Daoy (cell line): Measurements from ENCODE around the gene DBH. TPM values are rescaled to one million over a fixed set of nuclear protein-coding genes. Genes with fewer than 3 reads are reported as not detected.
"Not testable (repeated sequence)": the region's sequence is repeated elsewhere in the genome, so short reads cannot be mapped to it uniquely, and the experiment has no call there.

Source experiments
- DNase-seq: peaks from one replicate; pipeline ENCODE4 v3.0.0-alpha.2; 2015; ENCODE audit warnings: low read depth
- total RNA-seq: library from RNA; depleted of rRNA; stranded (reverse); fragments of >200 nt; shearing (Covaris generic); gene quantifications from 2 replicates; pipeline ENCODE4 v1.2.3, GENCODE V29; 2014

Gene DBH
- total RNA-seq, 1 experiment from 2014 or later, result not detected

DNA sequence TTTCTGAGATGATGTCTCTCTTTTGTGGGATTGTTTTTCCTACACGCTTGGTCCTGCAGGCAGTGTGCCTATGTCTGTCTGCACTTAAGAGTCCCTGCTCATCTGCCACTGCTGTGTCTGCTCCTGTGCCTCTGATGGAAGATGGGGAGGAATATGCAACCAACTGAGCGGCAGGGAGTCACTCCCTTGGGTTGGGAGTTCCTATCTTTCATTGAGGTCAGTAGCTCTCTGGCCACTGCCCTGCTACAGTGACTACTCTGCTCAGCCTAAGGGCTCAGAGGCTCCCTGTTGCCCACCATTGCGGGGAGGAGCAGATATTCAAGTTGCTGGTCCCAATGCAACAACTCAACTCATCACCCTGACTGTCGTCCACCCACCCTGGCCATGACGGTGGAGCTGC, 13.6 kb upstream of the DBH start:
- no peak for DNase-seq

DNA sequence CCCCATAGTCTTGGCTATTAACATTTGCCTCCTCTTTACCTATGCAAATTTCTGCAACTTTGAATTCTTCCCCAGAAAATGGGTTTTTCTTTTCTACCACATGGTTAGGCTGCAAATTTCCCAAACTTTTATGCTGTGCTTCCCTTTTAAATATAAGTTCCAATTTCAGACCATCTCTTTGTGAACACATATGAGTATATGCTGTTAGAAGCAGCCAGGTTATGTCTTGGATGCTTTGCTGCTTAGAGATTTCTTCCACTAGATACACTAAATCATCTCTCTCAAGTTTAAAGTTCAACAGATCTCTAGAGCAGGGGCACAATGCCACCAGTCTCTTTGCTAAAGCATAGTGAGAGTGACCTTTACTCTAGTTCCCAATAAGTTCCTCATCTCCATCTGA, 10.2 kb upstream of the DBH start:
- DNase-seq, result not testable (repeated sequence)

DNA sequence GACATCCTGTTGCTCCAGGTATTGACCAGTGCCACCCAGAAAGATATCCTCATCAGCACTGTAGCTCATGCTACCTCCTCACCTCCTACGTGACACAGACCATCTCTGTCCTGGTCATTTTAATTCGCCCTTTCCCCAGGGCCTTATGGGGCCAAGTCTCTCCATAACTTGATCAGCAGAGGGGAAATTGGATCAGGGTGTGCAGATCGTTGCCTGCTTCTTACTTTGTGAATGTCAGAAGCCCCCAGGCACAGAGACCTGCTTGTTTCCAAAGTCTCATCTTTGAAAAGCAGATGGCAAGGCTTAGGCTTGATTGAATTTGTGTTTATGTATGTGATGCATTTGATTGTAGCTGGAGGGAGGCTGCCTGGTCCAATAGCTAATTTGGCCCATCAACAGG, 8.8 kb upstream of the DBH start:
- DNase-seq, result no peak

DNA sequence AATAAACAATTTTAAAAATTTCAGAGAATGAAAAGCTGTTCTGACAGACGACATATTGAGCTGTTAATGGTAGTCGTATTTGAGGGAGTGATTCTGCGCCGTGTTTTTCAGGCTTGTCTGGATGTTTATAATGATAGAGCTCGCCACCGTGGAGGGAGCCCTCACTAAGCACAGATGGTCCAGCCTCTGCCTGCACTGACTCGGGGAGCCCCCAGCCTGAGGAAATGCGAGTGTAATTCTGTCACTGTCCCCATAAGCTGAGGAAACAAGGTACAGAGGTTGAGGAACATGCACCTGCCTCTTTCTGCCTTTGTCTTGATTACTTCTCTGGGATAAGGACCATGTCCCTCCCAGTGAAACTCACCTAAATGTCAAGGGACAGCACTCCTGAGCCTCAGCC, 7.4 kb upstream of the DBH start:
- no peak for DNase-seq

DNA sequence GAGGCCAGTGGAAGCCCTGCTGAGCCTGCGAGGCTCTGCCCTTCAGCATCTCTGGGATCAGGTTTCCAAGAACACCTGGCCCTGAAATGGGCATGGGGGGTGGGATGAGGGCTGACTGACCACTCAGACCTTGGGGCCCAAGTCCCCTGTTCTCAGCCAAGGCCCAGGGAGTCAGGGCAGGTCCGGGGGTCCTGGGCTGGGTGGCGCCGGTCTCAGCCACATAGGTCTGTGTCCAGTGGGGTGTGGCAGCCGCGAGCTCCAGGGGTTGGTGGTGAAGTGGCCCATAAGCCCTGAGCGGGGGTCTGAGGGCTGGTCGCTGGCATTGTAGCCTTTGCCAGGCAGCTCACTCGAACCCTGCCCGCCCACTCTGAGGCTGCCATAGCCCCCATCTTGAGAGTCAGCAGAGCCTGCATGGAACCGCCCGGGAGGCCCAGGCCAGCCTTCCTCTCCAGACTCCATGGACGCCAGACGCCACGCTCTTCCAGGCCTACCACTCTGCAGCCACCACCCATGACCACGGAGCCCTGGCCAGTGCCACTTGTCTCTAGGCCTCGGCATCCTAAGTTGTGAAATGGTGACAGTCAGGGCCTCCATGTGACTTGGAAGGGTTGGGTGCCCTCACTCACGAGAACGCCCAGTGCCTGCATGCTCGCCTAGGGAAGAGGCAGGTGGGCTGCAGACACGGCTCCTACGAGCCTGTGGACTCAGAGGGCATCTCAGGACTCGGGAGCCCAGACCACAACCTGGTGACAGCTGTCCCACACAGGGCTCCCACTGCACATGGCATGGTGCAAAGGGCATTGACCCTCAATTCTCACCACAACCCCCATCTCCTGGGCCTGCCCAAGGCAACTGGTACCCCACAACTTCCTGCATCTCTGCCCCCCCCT, 6.7 kb upstream of the DBH start:
- DNase-seq, result no peak

DNA sequence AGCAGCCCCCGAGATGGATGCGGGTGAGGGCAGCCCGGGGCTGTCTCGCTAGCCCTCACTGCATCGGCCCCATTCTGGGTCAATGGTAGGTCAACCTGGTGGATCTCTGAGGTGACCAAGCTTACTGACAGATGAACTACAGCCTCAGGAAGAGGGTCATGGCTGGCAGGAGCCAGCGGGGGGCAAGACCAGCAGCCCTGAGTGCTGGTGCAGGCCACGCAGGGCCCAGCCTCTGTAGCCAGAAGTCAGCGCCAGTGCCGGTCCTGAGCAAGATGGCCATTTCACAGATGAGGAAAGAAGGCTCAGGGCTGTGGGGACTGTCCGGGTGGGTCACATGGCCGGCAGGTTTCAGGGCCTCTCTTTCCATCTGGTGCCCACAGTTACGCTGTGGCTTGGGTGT, 5.1 kb upstream of the DBH start:
- no peak for DNase-seq

DNA sequence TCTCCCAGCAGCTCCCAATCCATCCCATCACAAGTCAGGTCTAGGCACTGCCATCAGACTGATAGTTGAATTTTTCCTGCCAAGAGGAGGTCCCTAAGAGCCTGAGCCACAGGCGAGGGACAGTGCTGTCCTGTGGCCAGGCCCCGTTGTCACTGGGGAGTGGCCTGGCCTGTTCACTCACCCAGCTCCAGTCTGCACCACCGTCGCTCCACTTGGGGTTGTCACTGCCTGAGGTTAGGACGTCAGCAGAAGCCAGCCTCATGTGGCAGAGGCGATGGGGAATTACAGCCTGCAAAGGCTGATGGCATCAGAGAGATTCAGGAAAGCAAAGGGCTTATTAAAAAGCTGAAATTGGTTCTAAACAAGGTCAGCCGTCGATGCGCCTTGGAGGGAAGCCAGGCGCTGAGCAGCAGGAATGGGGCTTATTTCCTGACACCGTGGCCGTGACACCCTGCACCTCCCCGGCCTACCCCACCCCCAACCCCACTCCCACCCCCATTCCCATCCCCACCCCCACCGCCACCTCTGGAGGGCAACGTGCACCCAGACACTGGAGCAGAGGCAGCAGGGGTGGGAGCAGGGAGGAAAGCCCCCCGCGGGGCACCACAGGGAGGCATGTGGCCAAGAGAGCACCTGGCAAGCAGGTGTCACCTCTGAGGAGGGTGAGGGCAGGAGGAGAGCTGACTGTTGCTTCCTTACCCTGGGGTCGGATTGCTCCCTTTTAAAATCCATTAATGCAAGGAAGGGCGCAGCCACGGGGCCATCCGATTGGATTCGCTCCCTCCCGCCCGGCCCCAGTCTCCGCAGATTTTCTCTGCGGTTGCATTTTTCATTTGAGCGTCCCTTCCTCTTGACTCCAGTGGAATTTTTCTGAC, 3.1 kb upstream of the DBH start:
- DNase-seq, result no peak

DNA sequence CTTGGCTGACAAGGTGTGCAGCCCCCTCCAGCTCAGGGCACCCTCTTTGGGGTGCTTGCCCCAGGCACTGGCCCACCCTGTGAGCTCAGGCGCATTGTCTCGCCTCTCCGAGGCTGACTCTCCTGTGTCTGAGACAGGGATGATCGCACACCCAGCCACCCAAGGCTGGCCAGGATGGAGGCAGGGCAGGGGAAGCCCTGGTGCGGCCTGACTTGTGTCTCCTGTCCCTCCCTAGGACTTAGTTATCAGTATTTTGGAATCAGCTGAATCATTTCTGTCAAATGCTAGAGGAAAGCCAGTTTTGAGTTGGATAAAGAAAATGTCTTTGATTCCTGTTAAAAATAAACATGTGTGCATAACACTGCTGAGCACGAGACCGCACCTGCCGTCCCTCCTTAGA, 2.5 kb upstream of the DBH start:
- no peak for DNase-seq

DNA sequence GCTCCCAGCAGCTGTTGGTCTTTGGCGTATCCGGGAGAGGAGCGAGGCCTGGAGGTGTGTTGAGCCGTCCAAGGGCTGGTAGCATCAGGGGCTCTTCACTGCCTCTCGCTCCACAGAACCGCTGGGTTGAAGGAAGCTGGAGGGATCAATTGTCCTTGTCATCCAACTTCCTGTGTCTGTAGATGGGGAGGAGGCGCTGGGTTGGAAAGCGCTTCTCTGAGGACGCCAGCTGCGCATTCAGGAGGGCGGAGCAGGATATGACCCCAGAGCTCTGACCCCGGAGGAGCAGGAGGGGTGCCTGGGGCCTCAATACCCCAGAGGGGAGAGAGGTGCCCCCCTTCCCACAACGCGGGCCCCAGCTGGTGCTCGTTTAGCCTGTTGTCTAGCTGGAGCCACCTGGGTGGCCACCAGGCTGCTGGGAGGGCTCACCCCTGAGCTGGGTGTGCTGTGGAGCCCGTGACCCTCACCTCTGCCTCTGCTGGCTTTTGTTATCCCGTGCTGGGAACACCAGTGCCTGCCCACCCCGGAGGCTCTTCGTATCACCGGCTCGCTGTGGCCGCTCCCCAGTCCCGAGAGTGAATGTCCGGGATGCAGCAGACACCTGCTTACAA, 2.0 kb upstream of the DBH start:
- no peak for DNase-seq

DNA sequence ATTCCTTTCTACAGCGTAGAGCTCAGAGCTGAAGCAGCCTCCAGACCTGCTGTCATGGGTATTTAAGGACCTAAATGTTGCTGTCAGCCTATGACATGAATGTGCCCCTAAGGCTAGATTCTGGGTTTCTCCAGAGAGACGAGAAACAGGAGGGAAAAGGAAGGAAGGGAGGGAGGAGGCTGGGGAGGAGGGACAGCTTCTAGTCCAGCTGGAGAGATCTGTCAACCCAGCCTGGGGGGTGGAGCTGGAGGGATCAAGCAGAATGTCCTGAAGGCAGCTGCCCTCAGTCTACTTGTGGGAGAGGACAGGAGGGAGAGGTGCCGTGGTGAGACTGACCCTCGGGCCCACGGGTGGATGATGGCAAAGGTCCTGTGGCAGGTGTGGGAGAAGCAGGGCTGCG, 1.1 kb upstream of the DBH start:
- no peak for DNase-seq

DNA sequence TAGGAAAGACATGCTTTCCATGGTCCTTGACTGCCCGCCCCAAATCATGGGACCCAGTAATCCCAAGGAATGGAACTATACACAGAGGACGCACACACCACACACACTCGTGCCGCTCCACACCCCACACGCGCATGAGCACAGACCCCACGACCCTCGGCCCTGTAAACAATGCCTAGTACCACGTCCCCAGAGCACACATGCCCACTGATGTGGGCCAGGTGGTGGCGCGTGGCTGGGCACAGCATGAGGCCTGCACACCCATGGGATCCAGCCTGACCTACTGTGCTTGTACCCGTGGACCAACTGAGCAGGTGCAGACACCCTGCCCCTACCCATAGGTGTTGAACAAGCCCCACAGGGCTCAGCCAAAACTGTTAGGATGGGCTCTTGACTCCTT, 739 bp downstream of the DBH start:
- no peak for DNase-seq

DNA sequence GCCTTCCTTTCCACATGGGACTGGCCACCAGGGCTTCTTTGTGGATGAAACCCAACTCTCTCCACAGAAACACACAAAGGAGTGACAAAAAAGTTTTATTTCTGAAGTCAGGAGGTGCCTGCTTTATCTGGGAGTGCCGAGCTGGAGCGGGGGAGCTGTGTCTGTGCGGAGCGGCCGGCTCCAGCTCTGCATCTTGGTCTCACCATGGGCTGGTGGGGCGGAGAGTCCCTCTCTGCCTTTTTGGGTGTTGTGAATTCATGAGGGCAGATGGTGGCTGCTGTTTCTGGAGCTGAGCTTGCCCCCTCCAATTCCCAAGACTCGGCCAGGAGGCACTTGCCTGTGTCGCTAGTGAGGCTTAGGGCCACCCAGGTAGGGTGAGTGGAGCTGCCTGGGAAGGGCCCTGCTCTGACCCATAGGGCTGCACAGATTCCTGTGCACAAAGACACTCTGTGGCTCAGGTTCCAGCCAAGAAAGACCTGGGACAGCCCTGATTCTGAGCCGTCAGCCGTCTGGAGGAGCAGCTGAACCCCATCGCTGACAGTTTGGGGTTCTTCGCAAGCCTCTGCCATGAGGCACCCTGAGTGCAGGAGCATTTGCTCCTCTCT, 1.4 kb downstream of the DBH start:
- DNase-seq, result no peak

DNA sequence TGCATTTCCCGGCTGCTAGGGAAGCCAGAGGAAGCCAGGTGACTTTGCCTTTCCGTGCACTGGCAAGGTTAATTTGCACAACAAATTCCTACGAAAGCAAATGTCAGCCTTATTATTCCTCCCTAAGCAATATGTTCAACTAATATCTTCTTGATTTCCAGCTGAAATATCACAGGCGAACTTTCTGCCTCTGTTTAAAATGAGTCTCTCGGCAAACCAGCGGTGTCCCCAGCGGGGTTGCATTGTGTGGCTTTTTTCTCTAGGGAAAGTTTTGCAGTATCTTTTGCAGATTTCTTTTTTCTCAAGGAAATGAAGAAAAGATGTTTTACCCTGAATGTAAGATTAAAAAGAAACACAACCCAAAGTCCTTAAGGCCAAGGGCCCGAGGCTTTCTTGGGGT, 1.9 kb downstream of the DBH start:
- no peak for DNase-seq

DNA sequence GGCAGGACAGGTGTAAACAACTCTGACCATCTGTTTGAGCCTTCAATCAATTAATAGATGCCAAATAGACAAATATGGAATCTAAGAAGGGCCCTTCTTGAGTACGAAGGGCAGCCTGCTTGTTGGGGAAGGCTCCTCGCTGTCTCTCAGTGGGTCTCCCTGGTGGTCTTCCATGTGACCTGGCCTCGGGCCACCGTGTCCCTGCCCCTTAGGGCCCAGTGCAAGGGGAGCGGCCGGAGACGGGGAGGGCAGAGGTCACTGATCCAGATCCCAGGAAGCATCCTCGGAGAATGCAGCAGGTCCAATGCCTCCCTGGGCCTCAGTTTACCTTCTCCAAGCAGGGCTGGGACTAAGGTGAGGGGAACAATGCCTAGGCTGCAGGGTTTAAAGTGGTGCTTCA, 2.5 kb downstream of the DBH start:
- DNase-seq, result no peak

DNA sequence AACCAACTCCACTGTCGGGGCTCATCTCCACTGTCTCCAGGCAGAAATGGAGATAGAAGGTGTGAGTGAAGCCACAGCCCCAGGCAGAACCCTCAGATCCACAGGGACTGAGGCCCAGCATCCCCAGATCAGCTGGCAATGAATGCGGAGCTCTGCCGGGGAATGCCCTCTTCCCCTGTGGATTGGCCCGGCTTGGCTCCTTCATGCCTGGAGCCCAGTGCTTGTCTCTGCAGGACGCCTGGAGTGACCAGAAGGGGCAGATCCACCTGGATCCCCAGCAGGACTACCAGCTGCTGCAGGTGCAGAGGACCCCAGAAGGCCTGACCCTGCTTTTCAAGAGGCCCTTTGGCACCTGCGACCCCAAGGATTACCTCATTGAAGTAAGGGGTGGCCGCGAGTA, 3.5 kb downstream of the DBH start:
- no peak for DNase-seq

DNA sequence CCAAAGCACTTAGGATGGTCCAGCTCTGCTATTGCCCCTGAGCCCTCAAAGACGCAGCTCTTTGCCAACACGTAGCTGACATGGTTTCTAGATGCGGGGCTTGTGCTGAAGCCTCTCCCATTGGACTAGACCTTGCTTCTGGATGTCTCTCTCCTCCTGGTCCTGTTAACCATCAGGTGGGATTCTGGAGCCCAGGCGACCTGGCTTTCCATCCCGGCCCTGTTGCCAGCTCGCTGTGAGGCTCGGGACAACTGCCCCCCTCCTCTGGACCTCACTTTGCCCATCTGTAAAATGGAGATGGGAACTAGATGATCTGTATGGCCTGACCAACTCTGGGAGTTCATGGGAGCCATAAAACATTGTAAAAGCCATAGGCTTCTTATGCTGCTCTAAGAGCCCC, 4.0 kb downstream of the DBH start:
- DNase-seq, result no peak

DNA sequence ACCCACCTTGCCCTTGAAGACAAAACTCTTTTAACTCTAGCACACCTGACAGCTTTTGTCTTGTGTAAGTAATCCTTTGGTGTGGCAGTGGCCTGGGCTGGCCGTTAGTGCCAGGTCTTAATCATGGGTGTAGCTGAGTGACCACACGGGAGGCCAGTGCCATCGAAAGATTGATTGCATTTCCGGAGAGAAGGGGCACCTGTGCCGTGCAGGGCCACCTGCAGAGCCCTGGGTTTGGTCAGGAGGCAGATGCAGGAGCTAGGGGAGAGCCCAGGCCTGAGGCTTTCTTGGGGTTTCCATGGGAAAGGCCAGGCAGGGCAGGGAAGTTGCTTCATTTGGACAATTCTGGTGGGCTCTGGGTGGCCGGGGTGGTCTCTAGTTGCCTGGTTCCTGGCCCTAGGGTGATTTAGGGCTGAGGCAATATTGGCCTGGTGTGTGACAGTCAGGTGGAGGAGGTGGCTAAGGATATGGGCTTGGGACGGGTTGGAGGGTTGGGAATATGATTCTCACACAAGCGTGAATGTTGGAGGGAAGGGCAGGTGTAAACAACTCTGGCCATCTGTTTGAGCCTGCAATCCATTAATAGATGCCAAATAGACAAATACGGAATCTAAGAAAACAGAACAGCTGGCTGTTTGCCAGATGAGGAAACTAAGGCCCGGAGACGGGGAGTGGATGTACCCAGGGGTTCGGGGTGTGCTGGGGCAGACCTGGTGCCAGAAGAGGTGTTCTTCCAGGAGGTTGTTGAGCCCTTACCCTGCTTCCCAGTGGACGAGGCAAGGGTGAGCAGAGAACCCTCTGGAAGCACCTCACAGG, 4.6 kb downstream of the DBH start:
- DNase-seq, result no peak

DNA sequence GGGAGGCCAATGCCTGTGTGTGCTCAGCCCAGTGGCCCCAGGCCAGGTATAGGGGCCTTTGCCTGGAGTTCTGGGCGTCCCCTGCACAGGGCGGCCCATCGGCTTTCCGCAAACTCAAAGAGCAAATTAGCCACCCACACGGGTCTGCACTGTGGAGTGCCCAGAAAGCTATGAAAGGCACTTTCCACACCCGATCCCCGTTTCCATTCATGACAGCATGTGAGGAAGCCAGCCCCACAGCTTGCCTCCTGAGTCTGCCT, 5.2 kb downstream of the DBH start:
- no peak for DNase-seq

DNA sequence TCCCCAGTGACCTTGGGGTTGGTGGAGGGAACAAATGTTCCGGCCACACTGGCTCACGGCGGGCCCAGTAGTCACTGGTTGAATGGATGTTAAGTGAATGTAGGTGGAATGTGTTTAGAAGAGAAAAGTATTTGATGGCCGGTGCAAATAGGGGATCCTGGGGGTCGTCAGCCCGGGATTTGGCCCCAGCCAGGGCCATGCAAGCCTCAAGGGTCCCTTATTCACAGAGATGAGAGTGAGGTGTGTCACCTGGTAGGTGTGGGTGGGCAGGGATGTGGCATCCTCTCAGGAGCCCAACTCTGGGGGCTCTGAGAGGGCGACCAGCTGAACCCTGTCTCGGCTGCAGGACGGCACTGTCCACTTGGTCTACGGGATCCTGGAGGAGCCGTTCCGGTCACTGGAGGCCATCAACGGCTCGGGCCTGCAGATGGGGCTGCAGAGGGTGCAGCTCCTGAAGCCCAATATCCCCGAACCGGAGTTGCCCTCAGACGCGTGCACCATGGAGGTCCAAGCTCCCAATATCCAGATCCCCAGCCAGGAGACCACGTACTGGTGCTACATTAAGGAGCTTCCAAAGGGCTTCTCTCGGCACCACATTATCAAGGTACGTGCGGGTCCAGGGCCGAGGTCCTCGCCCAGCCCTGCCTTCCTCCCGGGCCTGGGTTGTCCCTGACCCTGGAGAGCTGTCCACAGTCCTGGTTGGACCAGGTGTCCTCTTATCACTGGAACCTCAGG, 5.9 kb downstream of the DBH start:
- DNase-seq, result no peak

DNA sequence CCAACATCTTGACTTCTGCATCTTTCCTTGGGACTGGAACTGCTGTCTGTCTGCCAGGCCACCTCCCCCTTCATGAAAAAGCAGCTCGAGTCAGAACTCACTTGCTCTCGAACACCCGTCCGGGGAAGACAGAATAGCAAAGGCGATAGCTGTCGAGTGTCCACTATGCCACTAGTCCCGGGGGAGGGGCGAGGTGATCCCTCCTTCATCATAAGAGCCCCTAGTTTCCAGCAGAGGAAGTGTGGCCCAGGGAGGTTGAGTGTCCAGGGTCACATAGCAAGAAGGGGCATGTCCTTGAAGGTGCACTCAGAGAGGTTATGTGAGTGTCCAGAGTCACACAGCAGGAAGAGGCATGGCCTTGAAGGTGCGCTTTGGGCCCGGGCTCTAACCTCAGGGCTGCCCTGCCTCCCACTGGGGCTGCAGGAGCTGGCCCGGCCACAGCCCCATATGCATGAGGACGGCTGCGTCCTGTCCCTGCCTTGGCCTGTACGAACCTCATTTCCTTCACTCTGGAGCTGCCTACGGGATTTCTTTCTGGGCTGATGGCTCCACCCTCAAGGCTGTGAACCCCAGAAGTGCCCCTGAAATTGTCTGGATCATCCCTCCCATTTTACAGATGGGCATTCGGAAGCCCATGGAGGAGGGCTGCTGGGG, 6.7 kb downstream of the DBH start:
- no peak for DNase-seq
